GM23338 (cell line): ENCODE measurements around the gene PDE6C. TPM values are rescaled to one million over a fixed set of nuclear protein-coding genes. Genes with fewer than 3 reads are reported as not detected.

Experiments
- ATAC-seq: fragments of 200-7000 bp; cut with Tn5 transposase; 3 replicates; pipeline ENCODE4 v1.9.1; 2020
- DNase-seq: peaks from one replicate; pipeline ENCODE4 v3.0.0-alpha.2; 2015; ENCODE audit warnings: low spot score
- H2AFZ ChIP-seq: fragments of 200-600 bp; sonication (generic); 2 replicates; pipeline ENCODE4 v1.8.0; 2016; ENCODE audit warnings: antibody characterized with exemption, mild to moderate bottlenecking, moderate library complexity
- H3F3A ChIP-seq: fragments of 200-600 bp; sonication (generic); replicated peaks from 2 replicates; pipeline ENCODE4 v1.8.0; 2017; ENCODE audit warnings: antibody characterized with exemption, mixed run types, low read depth
- H3K27ac ChIP-seq: fragments of 200-600 bp; sonication (generic); 2 replicates; pipeline ENCODE4 v1.6.1; 2016; ENCODE audit warnings: low read depth
- H3K27me3 ChIP-seq: fragments of 200-600 bp; sonication (generic); 2 replicates; pipeline ENCODE4 v1.8.0; 2016; ENCODE audit warnings: mild to moderate bottlenecking, mixed run types, moderate library complexity; ENCODE audit not compliant: insufficient read depth
- H3K36me3 ChIP-seq: fragments of 200-600 bp; sonication (generic); 2 replicates; pipeline ENCODE4 v1.8.0; 2016; ENCODE audit warnings: mild to moderate bottlenecking; ENCODE audit not compliant: insufficient read depth
- H3K4me1 ChIP-seq: fragments of 200-600 bp; sonication (generic); 2 replicates; pipeline ENCODE4 v1.8.0; 2016; ENCODE audit warnings: mild to moderate bottlenecking, moderate library complexity; ENCODE audit not compliant: insufficient read depth
- H3K4me2 ChIP-seq: fragments of 200-600 bp; sonication (generic); 2 replicates; pipeline ENCODE4 v1.7.1; 2017; ENCODE audit warnings: mixed run types
- H3K4me3 ChIP-seq: fragments of 200-600 bp; sonication (generic); 2 replicates; pipeline ENCODE4 v1.6.1; 2016; ENCODE audit warnings: mixed run types
- H3K79me2 ChIP-seq: fragments of 200-600 bp; sonication (generic); replicated peaks from 2 replicates; pipeline ENCODE4 v1.8.0; 2017; ENCODE audit warnings: mild to moderate bottlenecking; ENCODE audit not compliant: insufficient read depth
- H3K9me2 ChIP-seq: fragments of 200-600 bp; sonication (generic); 2 replicates; pipeline ENCODE4 v1.8.0; 2017; ENCODE audit not compliant: insufficient read depth
- H4K20me1 ChIP-seq: fragments of 200-600 bp; sonication (generic); replicated peaks from 2 replicates; pipeline ENCODE4 v1.8.0; 2017; ENCODE audit warnings: mild to moderate bottlenecking; ENCODE audit not compliant: insufficient read depth
- H3K27ac Mint-ChIP-seq: 2 replicates; pipeline ENCODE4 v1.8.0; 2020; ENCODE audit warnings: inconsistent platforms, mild to moderate bottlenecking, moderate library complexity, mixed read lengths
- H3K27me3 Mint-ChIP-seq: 3 replicates; pipeline ENCODE4 v1.8.0; 2022; ENCODE audit warnings: low read depth, mild to moderate bottlenecking, moderate library complexity, mixed read lengths, inconsistent platforms; ENCODE audit not compliant: insufficient read depth, poor library complexity
- H3K36me3 Mint-ChIP-seq: 3 replicates; pipeline ENCODE4 v1.8.0; 2021; ENCODE audit warnings: low read depth, mild to moderate bottlenecking, inconsistent platforms, moderate library complexity, mixed read lengths
- H3K4me1 Mint-ChIP-seq: 3 replicates; pipeline ENCODE4 v1.8.0; 2020; ENCODE audit warnings: mild to moderate bottlenecking, inconsistent platforms, mixed read lengths
- H3K4me3 Mint-ChIP-seq: 3 replicates; pipeline ENCODE4 v1.8.0; 2021; ENCODE audit warnings: moderate library complexity, mild to moderate bottlenecking, inconsistent platforms, mixed read lengths
- H3K9me3 Mint-ChIP-seq: 3 replicates; pipeline ENCODE4 v1.8.0; 2020; ENCODE audit warnings: moderate library complexity, mild to moderate bottlenecking, inconsistent platforms, mixed read lengths
- CREB1 ChIP-seq: fragments of 250-450 bp; sonication (Bioruptor Pico); IDR thresholded peaks from 2 replicates; pipeline ENCODE4 v1.5.0; 2020; ENCODE audit warnings: low read depth, mild to moderate bottlenecking, moderate library complexity
- EZH2 ChIP-seq: fragments of 200-600 bp; sonication (generic); IDR thresholded peaks from one replicate; pipeline ENCODE4 v1.8.0; 2017; ENCODE audit warnings: antibody characterized with exemption, mild to moderate bottlenecking, low read depth; ENCODE audit not compliant: unreplicated experiment
- EZH2phosphoT487 ChIP-seq: fragments of 200-600 bp; sonication (generic); IDR thresholded peaks from one replicate; pipeline ENCODE4 v1.8.1; 2018; ENCODE audit warnings: antibody characterized with exemption; ENCODE audit not compliant: unreplicated experiment
- JUNB ChIP-seq: IDR thresholded peaks from one replicate; pipeline ENCODE4 v1.6.1; 2016; ENCODE audit warnings: antibody characterized with exemption; ENCODE audit not compliant: unreplicated experiment
- NANOG ChIP-seq: IDR thresholded peaks from 2 replicates; pipeline ENCODE4 v1.6.1; 2016; ENCODE audit warnings: antibody characterized with exemption, borderline replicate concordance
- POLR2AphosphoS5 ChIP-seq: IDR thresholded peaks from 2 replicates; pipeline ENCODE4 v1.6.1; 2016; ENCODE audit warnings: antibody characterized with exemption, low read depth
- REST ChIP-seq: IDR thresholded peaks from one replicate; pipeline ENCODE4 v1.6.1; 2018; ENCODE audit warnings: antibody characterized with exemption; ENCODE audit not compliant: unreplicated experiment
- STAT1 ChIP-seq: IDR thresholded peaks from one replicate; pipeline ENCODE4 v1.6.1; 2016; ENCODE audit warnings: antibody characterized with exemption; ENCODE audit not compliant: unreplicated experiment
- ZNF114 ChIP-seq: fragments of 250-450 bp; sonication (Bioruptor Pico); IDR thresholded peaks from 2 replicates; pipeline ENCODE4 v1.5.0; 2020; ENCODE audit warnings: mild to moderate bottlenecking, moderate library complexity
- ZNF331 ChIP-seq: fragments of 250-450 bp; sonication (Bioruptor Pico); IDR thresholded peaks from 2 replicates; pipeline ENCODE4 v1.5.0; 2020; ENCODE audit warnings: low read depth, mild to moderate bottlenecking, moderate library complexity
- ZNF462 ChIP-seq: fragments of 250-450 bp; sonication (Bioruptor Pico); IDR thresholded peaks from 2 replicates; pipeline ENCODE4 v1.5.0; 2020; ENCODE audit warnings: mild to moderate bottlenecking, moderate library complexity
- polyA plus RNA-seq: library from polyadenylated mRNA; unstranded; fragments of >200 nt; fragmentation: Nextera tagmentation; extraction: Ambion mirVana; gene quantifications from 2 replicates; pipeline ENCODE4 v1.2.1, GENCODE V29; 2016
- total RNA-seq: library from RNA; depleted of rRNA; stranded (reverse); fragments of >200 nt; shearing (Covaris generic); gene quantifications from 2 replicates; pipeline ENCODE4 v1.2.3, GENCODE V29; 2014

The PDE6C gene
- total and polyA plus RNA-seq, 2 experiments from 2014 or later: 0.06 TPM; not detected in 1

GRCh38 chr10:93601146-93601773 is 11.1 kb upstream of the PDE6C start, which contains the start of gene RBP4:
Gene RBP4, minus strand, starts transcription at chr10:93601235. Its CDS starts 207 bp downstream, at chr10:93601028.
- H3K36me3 ChIP-seq: no peaks in the 10 kb centered on the region
- no peaks in the 10 kb centered on the region for H3K9me2 ChIP-seq
- DNase-seq (peak; percentile 31), ATAC-seq (peak; percentile 57)
- Mint-ChIP-seq H3K4me1 (peaks cover 10% of the 10 kb centered on the region; the same call in 2 of the 3 replicates), H3K4me3 (peak within 1 kb of the TSS; percentile 73), H3K27me3 (peaks cover 42% of the 10 kb centered on the region), H3K36me3 (no peaks in the 10 kb centered on the region), H3K9me3 (no peaks in the 10 kb centered on the region), H3K27ac (no peak within 1 kb of the TSS)
- peaks cover 67% of the 10 kb centered on the region for H3K27me3 ChIP-seq
- H3K4me1 ChIP-seq: peaks cover 10% of the 10 kb centered on the region; the same call in 1 of the 2 replicates
- H3K79me2 ChIP-seq: no peaks in the 10 kb centered on the region
- no peaks in the 10 kb centered on the region for H3F3A ChIP-seq
- TF ChIP-seq CREB1 (CRISPR knock-in tag): no peak
- TF ChIP-seq EZH2: peak; percentile 37
- peak; percentile 75 for TF ChIP-seq EZH2phosphoT487
- peak within 1 kb of the TSS; percentile 89 for H3K4me2 ChIP-seq
- peaks cover 3% of the 10 kb centered on the region; the same call in 1 of the 2 replicates for H4K20me1 ChIP-seq
- peak within 1 kb of the TSS; percentile 65 for H3K4me3 ChIP-seq
- H3K27ac ChIP-seq: no peak within 1 kb of the TSS
- peak within 1 kb of the TSS; percentile 95 for H2AFZ ChIP-seq

- Histone ChIP-seq H3K36me3 (no peaks in the 10 kb centered on the region), H2AFZ (peak overlapping the region; percentile 90), H4K20me1 (peaks cover 3% of the 10 kb centered on the region; the same call in 1 of the 2 replicates), H3K27ac (no peak overlapping the region), H3K27me3 (peaks cover 67% of the 10 kb centered on the region), H3K9me2 (no peaks in the 10 kb centered on the region), H3K79me2 (no peaks in the 10 kb centered on the region), H3K4me2 (peak overlapping the region; percentile 89), H3K4me3 (peak overlapping the region; percentile 65), H3F3A (no peaks in the 10 kb centered on the region), H3K4me1 (peaks cover 10% of the 10 kb centered on the region; the same call in 1 of the 2 replicates)
- peak overlapping the region; percentile 73 for H3K4me3 Mint-ChIP-seq
- DNase-seq (no peak), ATAC-seq (no peak)
- no peaks in the 10 kb centered on the region for H3K9me3 Mint-ChIP-seq
- H3K4me1 Mint-ChIP-seq: peaks cover 9% of the 10 kb centered on the region; the same call in 2 of the 3 replicates
- H3K36me3 Mint-ChIP-seq: no peaks in the 10 kb centered on the region
- no peak overlapping the region for H3K27ac Mint-ChIP-seq
- H3K27me3 Mint-ChIP-seq: peaks cover 40% of the 10 kb centered on the region
- no peak for TF ChIP-seq POLR2AphosphoS5
- no peak for TF ChIP-seq JUNB
- no peak for TF ChIP-seq ZNF114 (CRISPR knock-in tag)
- TF ChIP-seq REST: no peak
- TF ChIP-seq ZNF462 (CRISPR knock-in tag): no peak
- no peak for TF ChIP-seq ZNF331
- TF ChIP-seq NANOG: no peak
- no peak for TF ChIP-seq CREB1 (CRISPR knock-in tag)
- TF ChIP-seq STAT1: no peak
These were observed 10.6 kb upstream of the PDE6C start for GRCh38 chr10:93601774-93602162.
